Stimulated activated CD8-positive, alpha-beta memory T cell treated with anti-CD3 and anti-CD28 coated beads, Interleukin-12 subunit alpha, Interleukin-12 subunit beta, amount 100 ng/mL, for 1 hour (primary cell): ENCODE results near the gene BORCS8.
A peak's percentile ranks its signal among the peaks of the same experiment; 100 is the strongest.
"Not testable (repeated sequence)": the region's sequence is repeated elsewhere in the genome, so short reads cannot be mapped to it uniquely, and the experiment has no call there.

ENCODE experiments used
- DNase-seq: peaks from one replicate; pipeline ENCODE4 v3.0.0-alpha.2; 2020; ENCODE audit warnings: low read depth

Gene BORCS8

GRCh38 chr19:19179548-19180441, 12.2 kb downstream of the BORCS8 start:
- no peak for DNase-seq

- DNase-seq, result no peak
Measured at GRCh38 chr19:19176950-19177349, 15.0 kb downstream of the BORCS8 start.

- not testable (repeated sequence) for DNase-seq
Measured at GRCh38 chr19:19173243-19173642, 18.7 kb downstream of the BORCS8 start.

DNA sequence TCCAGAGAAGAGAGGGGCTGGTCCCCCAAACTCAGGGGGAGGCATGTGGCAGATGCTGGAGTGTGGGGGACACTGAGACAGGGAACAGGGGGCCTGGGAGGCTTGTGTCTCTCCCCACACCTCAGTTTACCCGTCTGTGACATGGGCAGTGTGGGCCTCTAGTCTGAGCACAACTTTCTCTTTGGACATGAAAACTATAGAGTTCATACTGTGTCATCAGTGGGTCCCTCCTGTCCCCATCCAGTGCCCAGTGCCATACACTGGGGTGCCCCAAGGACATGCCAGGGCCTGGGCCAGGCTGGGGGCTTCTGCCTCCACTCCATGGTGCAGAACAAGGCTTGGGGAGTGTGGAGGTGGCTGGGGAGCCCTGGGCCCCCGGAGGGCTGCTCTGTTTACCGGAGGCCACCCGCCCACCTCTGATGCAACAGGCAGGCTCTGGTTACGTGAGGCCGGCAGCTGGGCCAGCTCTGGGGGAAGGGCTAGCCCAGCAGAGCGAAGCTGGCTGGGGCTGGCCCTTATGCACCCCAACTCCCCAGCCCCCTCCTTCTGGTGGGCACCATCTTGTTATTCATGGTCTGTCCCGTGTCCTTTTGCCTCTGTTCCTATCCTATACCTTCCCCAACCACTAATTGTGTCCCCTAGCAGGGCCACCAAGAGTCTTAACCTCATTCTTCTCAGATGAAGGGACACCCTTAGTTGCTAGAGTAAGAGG, 20.0 kb downstream of the BORCS8 start:
- DNase-seq, result no peak

DNA sequence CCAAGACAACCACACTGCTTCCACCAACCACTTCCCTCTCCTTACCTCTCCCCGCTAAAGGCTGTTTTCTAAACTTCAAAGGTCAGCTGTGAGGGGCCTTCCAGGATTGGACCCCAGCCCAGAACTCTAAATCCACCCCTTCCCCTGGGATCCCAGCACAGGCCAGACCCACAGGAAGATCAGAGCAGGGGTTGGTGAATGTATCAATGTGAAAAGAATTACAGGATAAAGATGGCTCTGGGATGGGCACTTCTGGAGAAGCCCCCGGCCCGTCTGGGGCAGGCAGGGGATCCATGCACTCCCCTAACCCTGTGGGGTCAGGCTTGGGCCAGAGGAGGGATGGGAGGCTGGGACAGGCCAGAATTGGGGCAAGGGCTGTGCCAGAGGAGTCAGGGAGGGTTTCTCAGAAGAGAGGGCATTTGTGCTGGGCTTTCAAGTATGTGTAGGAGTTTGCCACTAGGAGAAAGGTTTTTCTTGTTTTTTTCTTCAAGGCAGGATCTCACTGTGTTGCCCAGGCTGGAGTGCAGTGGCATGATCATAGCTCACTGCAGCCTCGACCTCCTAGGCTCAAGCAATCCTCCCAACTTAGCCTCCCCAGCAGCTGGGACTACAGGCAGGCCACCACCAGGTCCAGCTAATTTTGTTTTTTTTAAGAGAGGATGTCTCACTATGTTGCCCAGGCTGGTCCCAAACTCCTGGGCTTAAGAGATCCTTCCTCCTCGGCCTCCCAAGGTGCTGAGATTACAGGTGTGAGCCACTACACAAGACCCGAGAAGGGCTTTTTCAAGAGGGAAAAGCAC, 20.9 kb downstream of the BORCS8 start:
- DNase-seq, result no peak

GRCh38 chr19:19170053-19170872, 21.7 kb downstream of the BORCS8 start, which contains the start of gene MEF2B:
Gene MEF2B (minus strand): TSS chr19:19170263. CDS start chr19:19150735, 19,528 bp downstream.
- peak; percentile 52 for DNase-seq

GRCh38 chr19:19169236-19170052, 22.5 kb downstream of the BORCS8 start:
- DNase-seq, result no peak

- DNase-seq, result no peak
Measured at GRCh38 chr19:19167612-19168011, 24.3 kb downstream of the BORCS8 start.

GRCh38 chr19:19165396-19165795, 26.6 kb downstream of the BORCS8 start:
- DNase-seq, result no peak

DNA sequence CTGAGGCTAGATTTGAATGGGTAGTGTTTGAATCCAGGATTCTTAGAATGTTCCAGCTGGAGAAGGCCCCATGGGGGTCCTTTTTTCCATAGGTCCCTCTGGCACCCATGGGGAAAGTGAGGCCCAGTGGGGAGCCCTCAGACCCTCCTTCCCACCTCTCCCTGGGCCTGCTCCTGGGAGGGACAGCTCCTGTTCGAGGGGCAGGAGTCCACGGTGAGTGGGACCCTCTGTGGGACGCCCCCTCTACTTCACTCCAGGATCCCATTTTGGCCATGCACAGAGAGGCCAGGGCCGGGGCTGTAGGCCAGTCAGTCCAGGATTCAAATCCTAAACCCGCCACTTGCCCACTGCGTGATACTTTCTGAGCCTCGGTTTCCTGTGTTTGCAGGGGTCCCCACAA, 29.5 kb downstream of the BORCS8 start:
- no peak for DNase-seq

DNA sequence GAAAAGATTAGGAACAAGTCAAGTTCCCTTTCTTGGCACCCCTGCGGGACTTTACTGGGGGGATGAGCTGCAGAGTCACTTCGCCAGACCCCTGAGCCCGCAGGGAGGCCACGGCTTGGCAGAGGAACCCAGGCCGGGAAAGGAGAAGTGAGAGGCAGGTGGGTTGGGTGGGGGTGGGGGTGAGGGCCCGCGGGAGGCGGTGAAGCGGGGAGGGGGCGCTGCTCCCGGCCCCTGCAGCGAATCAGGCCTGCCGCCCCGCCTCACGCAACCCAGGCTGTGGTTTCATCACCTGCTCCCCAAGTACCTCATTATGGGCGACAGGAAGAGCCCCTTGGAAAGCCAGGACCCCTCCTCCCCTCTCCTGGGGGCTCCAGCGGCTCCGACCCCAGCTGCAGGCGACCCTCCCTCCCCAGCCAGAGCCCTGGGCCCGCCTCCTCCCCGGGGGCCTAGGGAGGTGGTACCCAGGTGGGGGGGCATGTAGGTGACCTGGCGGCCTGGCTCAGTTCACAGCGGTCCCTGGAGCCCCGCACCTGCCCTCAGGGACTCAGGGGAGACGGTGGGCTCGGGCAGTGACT, 31.4 kb downstream of the BORCS8 start:
- DNase-seq, result no peak

GRCh38 chr19:19159534-19159933, 32.4 kb downstream of the BORCS8 start:
- no peak for DNase-seq

DNA sequence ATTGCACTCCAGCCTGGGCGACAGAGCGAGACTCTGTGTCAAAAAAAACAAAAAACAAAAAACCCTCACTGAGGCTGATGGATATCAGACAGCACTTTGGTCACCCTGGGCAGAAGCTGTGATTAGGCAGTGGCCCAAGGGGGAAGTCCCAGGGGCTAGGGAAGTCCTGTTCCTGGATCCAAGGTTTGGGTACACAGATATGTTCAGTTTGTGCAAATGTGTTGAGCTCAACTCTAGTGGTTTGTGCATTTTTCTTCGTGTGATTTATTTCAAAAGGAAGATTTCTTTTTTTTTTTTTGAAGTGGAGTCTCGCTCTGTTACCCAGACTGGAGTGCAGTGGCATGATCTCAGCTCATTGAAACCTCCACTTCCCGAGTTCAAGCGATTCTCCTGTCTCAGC, 34.1 kb downstream of the BORCS8 start:
- no peak for DNase-seq

DNA sequence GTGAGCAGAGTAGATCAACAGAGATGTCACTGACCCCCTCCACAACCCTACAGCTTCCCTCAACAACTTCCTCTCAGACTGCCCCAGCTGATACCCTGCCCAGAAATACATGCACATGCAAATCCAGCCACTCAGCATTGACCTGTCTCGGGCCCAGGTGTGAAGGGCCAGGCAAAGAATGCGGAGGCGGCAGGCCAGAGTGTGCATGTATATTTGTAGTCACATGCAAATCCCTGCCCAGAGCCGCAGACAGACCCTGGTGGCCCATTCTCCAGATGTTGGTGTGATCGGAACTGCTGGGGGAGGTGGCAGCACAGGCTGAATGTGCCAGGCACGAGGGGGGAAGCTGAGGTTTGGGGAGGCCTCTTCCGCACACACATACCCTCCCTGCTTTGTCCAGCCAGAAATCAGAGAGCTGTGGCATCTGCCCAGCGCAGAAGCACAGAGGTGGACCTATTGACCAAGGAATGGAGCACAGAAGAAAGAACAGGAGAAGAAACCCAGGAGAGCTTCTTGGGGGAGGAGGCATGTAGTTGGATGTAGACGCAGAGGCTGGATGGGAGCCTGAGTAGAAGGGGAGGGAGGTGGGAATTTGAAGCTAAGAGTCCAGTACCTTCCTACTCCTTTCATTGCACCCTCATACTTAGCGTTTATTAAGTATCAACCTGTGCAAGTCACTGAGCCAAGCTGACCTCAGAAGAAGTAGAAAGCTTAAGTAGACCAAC, 36.3 kb downstream of the BORCS8 start:
- DNase-seq, result no peak

DNA sequence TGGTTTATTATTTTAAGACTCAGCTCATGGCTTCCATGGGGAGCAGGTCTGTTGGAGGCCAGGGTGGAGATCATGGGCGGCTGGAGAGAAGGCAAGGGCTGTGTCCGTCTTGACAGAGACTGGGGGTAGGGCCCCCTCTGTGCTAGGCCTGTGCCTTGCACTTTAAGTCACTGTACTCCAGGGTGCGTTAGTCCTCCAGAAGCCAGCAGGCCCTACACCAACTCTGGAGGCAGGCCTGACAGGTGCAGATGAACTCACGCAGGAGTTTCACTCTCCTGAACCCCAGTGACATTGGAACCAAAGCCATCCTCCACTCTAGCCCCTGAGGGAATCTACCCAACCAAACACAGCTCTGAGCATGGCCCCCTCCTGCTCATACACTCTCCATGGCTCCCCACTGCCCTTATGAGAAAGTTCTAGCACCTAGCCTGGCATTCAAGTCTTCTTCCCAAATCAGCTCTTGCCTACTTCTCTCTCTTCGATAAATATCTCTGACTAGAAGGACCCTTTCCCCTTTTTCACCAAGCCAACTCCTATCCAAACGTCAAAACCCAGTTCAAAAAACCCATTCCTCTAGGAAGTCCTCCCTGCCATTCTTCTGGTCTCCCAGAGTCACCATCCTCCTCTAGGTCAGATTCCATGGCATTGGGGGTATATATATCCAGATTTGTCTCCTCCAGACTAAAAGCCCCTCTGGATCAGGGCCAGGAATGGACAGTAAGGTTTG, 37.0 kb downstream of the BORCS8 start:
- no peak for DNase-seq

GRCh38 chr19:19152668-19153384, 39.1 kb downstream of the BORCS8 start:
- DNase-seq, result no peak

- DNase-seq, result no peak
Measured at GRCh38 chr19:19151418-19151817, 40.5 kb downstream of the BORCS8 start.

DNA sequence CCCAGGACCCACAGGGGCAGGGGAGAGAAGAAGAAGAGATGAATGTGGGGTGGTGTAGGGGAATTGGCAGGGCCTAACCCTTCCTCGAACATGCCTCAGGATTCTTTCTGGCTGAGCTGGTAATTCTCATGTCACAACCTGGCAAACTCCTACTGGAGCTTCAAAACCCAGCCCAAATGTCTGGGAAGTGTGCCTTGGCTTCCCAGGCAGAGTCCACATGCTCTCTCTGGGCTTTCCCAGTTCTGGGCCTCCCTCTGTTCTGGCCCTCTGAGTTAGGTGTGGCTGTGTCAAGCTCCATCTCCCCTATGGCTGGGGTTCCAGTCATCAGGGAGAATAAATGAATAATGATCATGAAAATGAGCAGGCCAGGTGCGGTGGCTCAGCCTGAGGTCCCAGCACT, 42.5 kb downstream of the BORCS8 start:
- no peak for DNase-seq
